ENCODE data around the gene ITPK1.
"Not testable (repeated sequence)": the region's sequence is repeated elsewhere in the genome, so short reads cannot be mapped to it uniquely, and the experiment has no call there.

Gene ITPK1

GRCh38 chr14:93158349-93158748, 42.6 kb upstream of the ITPK1 start:
- H4K20me1 ChIP-seq (ENCODE audit: insufficient read depth, low read length); H3K4me2 ChIP-seq (ENCODE audit: low read length); H3K79me2 ChIP-seq (ENCODE audit: low read length); H2AFZ ChIP-seq (ENCODE audit: low read depth, low read length); H3K9ac ChIP-seq (ENCODE audit: low read length); H3K9me3 ChIP-seq (ENCODE audit: insufficient read depth, low read length); H3K27ac ChIP-seq (ENCODE audit: low read length); H3K36me3 ChIP-seq (replicated peaks; ENCODE audit: low read depth, low read length); H3K4me3 ChIP-seq (ENCODE audit: low read length); H3K4me1 ChIP-seq (ENCODE audit: low read length); H3K27me3 ChIP-seq (ENCODE audit: low read depth, low read length): not testable (repeated sequence)

DNA sequence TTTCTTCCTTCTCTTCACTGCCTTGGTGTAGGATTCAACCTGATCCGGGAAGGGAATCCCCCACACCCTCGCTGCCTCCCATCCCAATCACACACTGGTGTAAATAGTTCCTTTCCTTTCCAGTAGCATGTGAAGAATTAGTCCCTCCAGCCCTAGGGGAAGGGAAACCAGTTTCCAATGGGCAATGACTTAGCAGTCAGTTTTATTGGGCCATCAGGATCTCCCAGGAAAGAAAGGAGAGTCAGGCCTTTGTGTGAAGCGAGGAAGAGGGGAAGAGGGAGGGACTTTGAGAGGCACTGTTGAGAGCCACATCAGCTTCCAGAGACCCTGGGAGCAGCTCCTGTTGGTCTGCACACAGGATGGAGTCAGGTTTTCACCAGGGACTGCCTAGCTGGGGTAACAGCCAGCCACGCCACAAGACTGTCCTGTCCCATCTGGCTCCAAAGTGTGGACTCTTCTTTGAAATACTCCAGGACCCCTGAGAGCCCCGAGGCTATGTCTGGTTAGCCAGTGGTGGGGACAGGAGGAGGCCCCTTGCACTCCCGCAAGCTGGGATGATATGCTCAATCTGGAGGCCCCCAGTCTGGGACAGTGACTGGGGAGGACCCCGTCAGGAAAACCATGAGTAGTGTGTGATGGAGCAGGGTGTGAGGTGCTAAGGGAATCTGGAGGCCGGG, 41.1 kb upstream of the ITPK1 start:
- TF ChIP-seq EZH2phosphoT487 (IDR thresholded peaks at IDR 0.05; ENCODE audit: low read depth), result no peak
- no peak for TF ChIP-seq CTCF (IDR thresholded peaks at IDR 0.05; ENCODE audit: low read depth, low read length)
- no peak overlapping the region for H3K9ac ChIP-seq (ENCODE audit: low read length)
- no peak overlapping the region for H2AFZ ChIP-seq (ENCODE audit: low read depth, low read length)
- H3K36me3 ChIP-seq (replicated peaks; ENCODE audit: low read depth, low read length), result no peaks in the 10 kb centered on the region
- no peaks in the 10 kb centered on the region for H3K27me3 ChIP-seq (ENCODE audit: low read depth, low read length)
- no peaks in the 10 kb centered on the region for H3K4me1 ChIP-seq (ENCODE audit: low read length)
- no peaks in the 10 kb centered on the region for H3K79me2 ChIP-seq (ENCODE audit: low read length)
- no peaks in the 10 kb centered on the region for H4K20me1 ChIP-seq (ENCODE audit: insufficient read depth, low read length)
- H3K4me3 ChIP-seq (ENCODE audit: low read length), result no peak overlapping the region
- no peak overlapping the region for H3K4me2 ChIP-seq (ENCODE audit: low read length)
- no peak overlapping the region for H3K27ac ChIP-seq (ENCODE audit: low read length)
- H3K9me3 ChIP-seq (ENCODE audit: insufficient read depth, low read length), result no peaks in the 10 kb centered on the region

DNA sequence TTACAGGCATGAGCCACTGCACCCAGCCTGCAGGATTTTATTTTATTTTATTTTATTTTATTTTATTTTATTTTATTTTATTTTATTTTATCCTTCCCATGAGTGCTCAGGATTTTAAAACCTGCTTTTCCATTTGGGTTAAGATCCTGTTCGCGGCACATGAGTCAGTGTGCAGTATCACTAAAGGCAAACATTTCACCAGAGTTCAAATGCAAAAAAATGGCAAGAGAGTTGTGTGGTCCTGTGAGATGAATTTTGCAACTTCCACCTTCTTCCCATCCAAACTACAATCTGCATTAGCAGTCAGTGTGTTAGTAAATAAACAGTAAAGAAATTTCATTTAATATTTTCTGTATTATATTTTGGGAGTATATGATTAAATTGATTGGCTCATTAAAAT, 39.9 kb upstream of the ITPK1 start:
- no peak overlapping the region for H3K27ac ChIP-seq (ENCODE audit: low read length)
- no peak overlapping the region for H3K9ac ChIP-seq (ENCODE audit: low read length)
- H3K4me1 ChIP-seq (ENCODE audit: low read length), result no peaks in the 10 kb centered on the region
- no peaks in the 10 kb centered on the region for H3K9me3 ChIP-seq (ENCODE audit: insufficient read depth, low read length)
- no peak for TF ChIP-seq CTCF (IDR thresholded peaks at IDR 0.05; ENCODE audit: low read depth, low read length)
- TF ChIP-seq EZH2phosphoT487 (IDR thresholded peaks at IDR 0.05; ENCODE audit: low read depth), result no peak
- H3K36me3 ChIP-seq (replicated peaks; ENCODE audit: low read depth, low read length), result no peaks in the 10 kb centered on the region
- no peaks in the 10 kb centered on the region for H4K20me1 ChIP-seq (ENCODE audit: insufficient read depth, low read length)
- H2AFZ ChIP-seq (ENCODE audit: low read depth, low read length), result no peak overlapping the region
- H3K79me2 ChIP-seq (ENCODE audit: low read length), result no peaks in the 10 kb centered on the region
- no peak overlapping the region for H3K4me3 ChIP-seq (ENCODE audit: low read length)
- H3K27me3 ChIP-seq (ENCODE audit: low read depth, low read length), result no peaks in the 10 kb centered on the region
- no peak overlapping the region for H3K4me2 ChIP-seq (ENCODE audit: low read length)

DNA sequence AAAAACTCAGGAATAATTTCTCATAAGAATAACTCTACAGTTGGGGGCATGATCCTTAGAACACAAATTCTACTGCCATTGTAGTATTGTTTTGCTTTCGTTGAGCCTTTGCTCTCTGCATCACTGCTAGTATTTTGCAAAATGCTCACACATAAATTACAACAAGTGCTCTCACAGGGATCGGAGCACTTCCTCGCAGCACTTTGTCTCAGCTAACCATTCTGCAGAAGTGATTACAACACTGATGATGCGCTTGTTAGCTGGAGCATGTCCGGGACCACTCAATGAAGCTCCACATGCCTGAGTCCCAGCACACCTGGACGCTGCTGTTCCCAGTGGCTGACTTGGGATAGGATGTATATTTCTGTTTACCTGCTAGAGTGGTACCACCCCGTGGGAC, 37.4 kb upstream of the ITPK1 start:
- Histone ChIP-seq H3K4me2 (ENCODE audit: low read length) (no peak overlapping the region), H3K4me1 (ENCODE audit: low read length) (peaks cover 8% of the 10 kb centered on the region), H3K4me3 (ENCODE audit: low read length) (no peak overlapping the region), H3K9me3 (ENCODE audit: insufficient read depth, low read length) (no peaks in the 10 kb centered on the region), H2AFZ (ENCODE audit: low read depth, low read length) (no peak overlapping the region), H3K27me3 (ENCODE audit: low read depth, low read length) (no peaks in the 10 kb centered on the region), H3K79me2 (ENCODE audit: low read length) (no peaks in the 10 kb centered on the region), H3K9ac (ENCODE audit: low read length) (no peak overlapping the region), H3K27ac (ENCODE audit: low read length) (no peak overlapping the region), H3K36me3 (replicated peaks; ENCODE audit: low read depth, low read length) (no peaks in the 10 kb centered on the region), H4K20me1 (ENCODE audit: insufficient read depth, low read length) (no peaks in the 10 kb centered on the region)
- TF ChIP-seq EZH2phosphoT487 (IDR thresholded peaks at IDR 0.05; ENCODE audit: low read depth) (no peak), CTCF (IDR thresholded peaks at IDR 0.05; ENCODE audit: low read depth, low read length) (no peak)
